Osteoblast (primary cell): ENCODE results near the gene CSTB. TPM values are rescaled to one million over a fixed set of nuclear protein-coding genes. Genes with fewer than 3 reads are reported as not detected.

ENCODE experiments used
- DNase-seq: peaks from one replicate; pipeline ENCODE4 v3.0.0; 2011; ENCODE audit warnings: low spot score, mixed read lengths; ENCODE audit not compliant: insufficient read length; ENCODE audit errors: missing footprints
- H2AFZ ChIP-seq: 2 replicates; pipeline ENCODE4 v1.6.0; 2011; ENCODE audit warnings: mild to moderate bottlenecking, low read length
- H3K27ac ChIP-seq: 2 replicates; pipeline ENCODE4 v1.5.1; 2011; ENCODE audit warnings: mild to moderate bottlenecking, low read depth, low read length, moderate library complexity
- H3K27me3 ChIP-seq: 2 replicates; pipeline ENCODE4 v1.6.0; 2012; ENCODE audit warnings: mild to moderate bottlenecking, control low read depth, inconsistent platforms, low read length, moderate library complexity; ENCODE audit not compliant: insufficient read depth
- H3K36me3 ChIP-seq: 2 replicates; pipeline ENCODE4 v1.5.1; 2011; ENCODE audit warnings: mild to moderate bottlenecking, low read length, control low read depth, moderate library complexity; ENCODE audit not compliant: insufficient read depth
- H3K4me1 ChIP-seq: 2 replicates; pipeline ENCODE4 v1.5.1; 2011; ENCODE audit warnings: mild to moderate bottlenecking, low read length, control low read depth, moderate library complexity; ENCODE audit not compliant: insufficient read depth
- H3K4me2 ChIP-seq: 2 replicates; pipeline ENCODE4 v1.6.0; 2011; ENCODE audit warnings: mild to moderate bottlenecking, low read length; ENCODE audit not compliant: insufficient read depth
- H3K4me3 ChIP-seq: fragments of 200-600 bp; sonication (generic); 3 replicates; pipeline ENCODE4 v1.5.1; 2012; ENCODE audit warnings: mild to moderate bottlenecking, low read length, inconsistent platforms; ENCODE audit not compliant: insufficient read depth
- H3K79me2 ChIP-seq: 2 replicates; pipeline ENCODE4 v1.6.0; 2012; ENCODE audit warnings: mild to moderate bottlenecking, low read length, control low read depth, inconsistent platforms; ENCODE audit not compliant: insufficient read depth
- H3K9me3 ChIP-seq: 2 replicates; pipeline ENCODE4 v1.5.1; 2011; ENCODE audit warnings: low read depth, low read length, control low read depth
- H4K20me1 ChIP-seq: 2 replicates; pipeline ENCODE4 v1.6.0; 2012; ENCODE audit warnings: mild to moderate bottlenecking, low read length, control low read depth; ENCODE audit not compliant: insufficient read depth
- CTCF ChIP-seq: IDR thresholded peaks from 2 replicates; pipeline ENCODE4 v1.5.1; 2011; ENCODE audit warnings: mild to moderate bottlenecking, low read depth, low read length, moderate library complexity; ENCODE audit errors: extremely low read depth
- total RNA-seq: library from RNA; depleted of rRNA; stranded (reverse); fragments of >200 nt; gene quantifications from 2 replicates; pipeline ENCODE4 v1.2.3, GENCODE V29; 2012

The CSTB gene
- total RNA-seq, 1 donor = 14.8 TPM

- Histone ChIP-seq H4K20me1 (no peaks in the 10 kb centered on the region), H2AFZ (no peak overlapping the region), H3K27me3 (peaks cover 7% of the 10 kb centered on the region), H3K9me3 (no peaks in the 10 kb centered on the region), H3K36me3 (no peaks in the 10 kb centered on the region), H3K4me1 (peaks cover 2% of the 10 kb centered on the region), H3K4me2 (peak overlapping the region; percentile 28), H3K27ac (no peak overlapping the region), H3K4me3 (no peak overlapping the region), H3K79me2 (no peaks in the 10 kb centered on the region)
- TF ChIP-seq CTCF = no peak
- peak; percentile 90 for DNase-seq
Measured at GRCh38 chr21:43812139-43812821, 36.2 kb upstream of the CSTB start.

- Histone ChIP-seq H3K27me3 (peaks cover 7% of the 10 kb centered on the region), H3K79me2 (no peaks in the 10 kb centered on the region), H4K20me1 (no peaks in the 10 kb centered on the region), H3K4me2 (peak overlapping the region; percentile 40), H3K9me3 (no peaks in the 10 kb centered on the region), H3K36me3 (no peaks in the 10 kb centered on the region), H3K27ac (no peak overlapping the region), H2AFZ (no peak overlapping the region), H3K4me1 (peaks cover 2% of the 10 kb centered on the region), H3K4me3 (no peak overlapping the region)
- TF ChIP-seq CTCF = no peak
- DNase-seq = peak; percentile 87
Measured at GRCh38 chr21:43811262-43812105, 35.4 kb upstream of the CSTB start.

GRCh38 chr21:43810505-43811261, 34.6 kb upstream of the CSTB start:
- no peaks in the 10 kb centered on the region for H3K79me2 ChIP-seq
- DNase-seq = peak; percentile 100
- H3K4me3 ChIP-seq = no peak overlapping the region
- H3K4me2 ChIP-seq = peak overlapping the region; percentile 40
- H3K9me3 ChIP-seq = no peaks in the 10 kb centered on the region
- H3K27me3 ChIP-seq = peaks cover 7% of the 10 kb centered on the region
- no peak overlapping the region for H2AFZ ChIP-seq
- H3K27ac ChIP-seq = no peak overlapping the region
- peaks cover 2% of the 10 kb centered on the region for H3K4me1 ChIP-seq
- peak; percentile 86 for TF ChIP-seq CTCF
- no peaks in the 10 kb centered on the region for H3K36me3 ChIP-seq
- peaks cover 4% of the 10 kb centered on the region for H4K20me1 ChIP-seq
